Small intestine (tissue), 7 donors: ENCODE results near the gene HBA2. TPM values are rescaled to one million over a fixed set of nuclear protein-coding genes. Genes with fewer than 3 reads are reported as not detected.
A peak's percentile ranks its signal among the peaks of the same experiment; 100 is the strongest.

Source experiments
- DNase-seq, 2 donors: peaks; one replicate each; pipeline versions ENCODE4 v3.0.0 to v3.0.0-alpha.2; 2013
- FAIRE-seq: peaks from 2 replicates; lab custom pipeline; 2012; peaks lifted over from hg19 to GRCh38; lab: Jason Lieb, UNC
- H3K27ac ChIP-seq, 3 donors: one replicate each; pipeline ENCODE4 v1.5.1; 2013; ENCODE audit warnings: low read length in 2 of 3, mild to moderate bottlenecking in 2 of 3, control low read depth in 1 of 3, inconsistent platforms in 1 of 3, low read depth in 1 of 3, moderate library complexity in 1 of 3
- H3K27me3 ChIP-seq, 3 donors: one replicate each; pipeline ENCODE4 v1.6.1; 2013; ENCODE audit warnings: low read length in 3 of 3, inconsistent platforms in 1 of 3; ENCODE audit not compliant: control insufficient read depth in 3 of 3, insufficient read depth in 3 of 3
- H3K36me3 ChIP-seq, 3 donors: one replicate each; pipeline ENCODE4 v1.6.1; 2013; ENCODE audit warnings: low read length in 3 of 3, inconsistent platforms in 1 of 3, low read depth in 1 of 3, mild to moderate bottlenecking in 1 of 3, moderate library complexity in 1 of 3; ENCODE audit not compliant: control insufficient read depth in 3 of 3, insufficient read depth in 2 of 3
- H3K4me1 ChIP-seq, 3 donors: one replicate each; pipeline ENCODE4 v1.6.1; 2013; ENCODE audit warnings: low read length in 2 of 3, inconsistent platforms in 1 of 3, low read depth in 1 of 3, mild to moderate bottlenecking in 1 of 3, moderate library complexity in 1 of 3; ENCODE audit not compliant: control insufficient read depth in 3 of 3, insufficient read depth in 2 of 3
- H3K4me3 ChIP-seq, 3 donors: one replicate each; pipeline ENCODE4 v1.5.1; 2013; ENCODE audit warnings: low read length in 3 of 3, control low read depth in 1 of 3, inconsistent platforms in 1 of 3, low read depth in 1 of 3, mild to moderate bottlenecking in 1 of 3, moderate library complexity in 1 of 3
- H3K9me3 ChIP-seq, 2 donors: one replicate each; pipeline ENCODE4 v1.6.1; 2013; ENCODE audit warnings: low read depth in 1 of 2, low read length in 1 of 2; ENCODE audit not compliant: control insufficient read depth in 2 of 2, insufficient read depth in 1 of 2
- WGBS, 3 donors: extraction: QIAGEN DNeasy Blood & Tissue Kit; methylation state at CpG; one replicate each; pipeline ENCODE4 v1.1.7; 2013; 5-methylcytosine and 5-hydroxymethylcytosine counted together
- polyA plus RNA-seq, 4 donors: library from polyadenylated mRNA; stranded (reverse) in 3 of 4; unstranded in 1 of 4; fragments of 200-250 nt in 3 of 4; fragments of 120-200 nt in 1 of 4; gene quantifications; one replicate each; pipeline versions ENCODE4 v1.2.1 to v1.2.3, GENCODE V29; 2013
- donor health status: healthy with polysubstance abuse.
- donor health status: control.
- donor health status: control.
- donor health status: Bipolar disorder and iron deficiency.
- donor health status: healthy.

Gene HBA2
- polyA plus RNA-seq, 4 donors = 3.2 to 515 (median 10.7) TPM; not detected in 1

DNA sequence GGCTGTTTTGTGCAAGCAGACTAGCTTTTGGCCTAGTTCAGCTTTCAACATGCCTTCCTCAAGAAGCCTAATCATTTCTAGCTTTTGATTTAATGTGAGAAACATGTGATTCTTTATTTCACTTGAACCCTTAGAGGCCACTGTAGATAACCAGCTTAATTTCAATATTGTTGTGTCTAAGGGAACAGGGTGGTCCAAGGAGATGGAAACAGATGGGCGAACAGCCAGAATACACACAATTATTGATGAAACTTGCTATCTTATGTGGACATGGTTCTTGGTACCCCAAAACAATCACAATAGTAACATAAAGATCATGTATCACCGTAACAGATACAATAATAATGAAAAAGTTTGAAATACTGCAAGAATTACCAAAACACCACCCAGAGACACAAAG lies 39.0 kb upstream of the HBA2 start:
- no peak overlapping the region for H3K4me3 ChIP-seq
- FAIRE-seq (no peak), DNase-seq (no peak)
- no peaks in the 10 kb centered on the region for H3K27me3 ChIP-seq
- 95 to 96% (median 96%) methylated on average over 2 of the region's 2 CpGs for WGBS, 3 donors
- peaks cover 0 to 10% (median 2%) of the 10 kb centered on the region in 3 donors for H3K36me3 ChIP-seq
- no peak overlapping the region for H3K27ac ChIP-seq
- H3K9me3 ChIP-seq = no peaks in the 10 kb centered on the region
- peaks cover 0 to 6% (median 0%) of the 10 kb centered on the region in 3 donors for H3K4me1 ChIP-seq

- 0 to 2% (median 1%) methylated on average over 22 to 30 of the region's 30 CpGs for WGBS, 3 donors
- DNase-seq (peak in 1 of 2 donors; percentile 42), FAIRE-seq (no peak)
- peaks cover 0 to 2% (median 0%) of the 10 kb centered on the region in 3 donors for H3K36me3 ChIP-seq
- no peaks in the 10 kb centered on the region for H3K27me3 ChIP-seq
- peaks cover 0 to 6% (median 0%) of the 10 kb centered on the region in 3 donors for H3K4me1 ChIP-seq
- H3K4me3 ChIP-seq = peak overlapping the region; percentile 65 to 96 (median 73)
- peak overlapping the region in 1 of 3 donors; percentile 55 for H3K27ac ChIP-seq
- H3K9me3 ChIP-seq = no peaks in the 10 kb centered on the region
Measured at GRCh38 chr16:138049-138417, 34.6 kb upstream of the HBA2 start.

GRCh38 chr16:140175-140857 lies 32.4 kb upstream of the HBA2 start:
- 58 to 68% (median 66%) methylated on average over 10 of the region's 10 CpGs for WGBS, 3 donors
- FAIRE-seq = no peak

DNA sequence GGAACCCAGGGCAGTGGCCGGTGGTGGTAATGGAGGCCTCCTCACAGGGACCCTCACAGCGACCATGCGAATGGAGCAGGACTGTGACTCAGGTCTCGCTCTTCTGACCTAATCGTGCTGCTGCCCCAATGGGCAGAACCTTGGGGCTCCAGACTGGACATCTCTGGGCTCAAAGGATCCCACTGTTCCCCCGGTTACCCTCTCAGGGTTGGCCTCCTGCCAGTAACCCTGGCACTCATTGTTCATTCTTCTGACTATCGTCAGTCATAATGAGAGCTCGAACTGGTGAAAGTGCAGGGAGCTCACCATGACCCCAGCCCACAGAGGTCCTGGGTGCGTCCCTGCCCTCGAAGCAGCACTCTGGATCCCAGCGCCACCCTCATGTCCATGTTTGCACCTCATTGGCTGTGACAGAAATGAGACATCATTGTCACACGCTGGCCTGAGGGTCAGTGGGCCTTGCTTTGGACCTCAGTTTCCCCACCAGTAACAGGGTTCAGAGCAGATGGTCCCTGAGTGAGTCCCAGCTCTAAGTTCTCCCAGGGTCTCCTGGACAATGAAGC lies 30.2 kb upstream of the HBA2 start:
- no peak overlapping the region for H3K27ac ChIP-seq
- H3K36me3 ChIP-seq = peaks cover 0 to 2% (median 0%) of the 10 kb centered on the region in 3 donors
- peaks cover 0 to 2% (median 0%) of the 10 kb centered on the region in 3 donors for H3K4me1 ChIP-seq
- no peaks in the 10 kb centered on the region for H3K9me3 ChIP-seq
- no peak for FAIRE-seq
- peaks cover 0 to 3% (median 0%) of the 10 kb centered on the region in 3 donors for H3K27me3 ChIP-seq
- DNase-seq = no peak
- H3K4me3 ChIP-seq = no peak overlapping the region
- 66 to 76% (median 73%) methylated on average over 12 of the region's 12 CpGs for WGBS, 3 donors

More at GRCh38 chr16:140175-140857, 32.4 kb upstream of the HBA2 start:
- Histone ChIP-seq H3K27me3 (peaks cover 0 to 3% (median 0%) of the 10 kb centered on the region in 3 donors), H3K36me3 (peaks cover 0 to 2% (median 0%) of the 10 kb centered on the region in 3 donors), H3K9me3 (no peaks in the 10 kb centered on the region), H3K4me1 (peaks cover 0 to 6% (median 0%) of the 10 kb centered on the region in 3 donors), H3K4me3 (no peak overlapping the region), H3K27ac (no peak overlapping the region)
- no peak for DNase-seq

- Histone ChIP-seq H3K9me3 (no peaks in the 10 kb centered on the region), H3K36me3 (peaks cover 0 to under 1% (median 0%) of the 10 kb centered on the region in 3 donors), H3K4me1 (no peaks in the 10 kb centered on the region), H3K4me3 (no peak overlapping the region), H3K27ac (no peak overlapping the region), H3K27me3 (peaks cover 0 to 3% (median 0%) of the 10 kb centered on the region in 3 donors)
- DNase-seq (no peak), FAIRE-seq (no peak)
- WGBS, 3 donors = 71 to 83% (median 77%) methylated on average over 6 of the region's 6 CpGs
Measured at GRCh38 chr16:143047-143446, 29.6 kb upstream of the HBA2 start.

- H3K4me3 ChIP-seq = no peak overlapping the region
- H3K27ac ChIP-seq = no peak overlapping the region
- 47 to 65% (median 57%) methylated on average over 6 of the region's 6 CpGs for WGBS, 3 donors
- H3K27me3 ChIP-seq = peaks cover 0 to 4% (median 0%) of the 10 kb centered on the region in 3 donors
- no peaks in the 10 kb centered on the region for H3K9me3 ChIP-seq
- FAIRE-seq (no peak), DNase-seq (no peak)
- H3K4me1 ChIP-seq = no peaks in the 10 kb centered on the region
- H3K36me3 ChIP-seq = no peaks in the 10 kb centered on the region
Measured at GRCh38 chr16:143456-143855, 29.2 kb upstream of the HBA2 start.

DNA sequence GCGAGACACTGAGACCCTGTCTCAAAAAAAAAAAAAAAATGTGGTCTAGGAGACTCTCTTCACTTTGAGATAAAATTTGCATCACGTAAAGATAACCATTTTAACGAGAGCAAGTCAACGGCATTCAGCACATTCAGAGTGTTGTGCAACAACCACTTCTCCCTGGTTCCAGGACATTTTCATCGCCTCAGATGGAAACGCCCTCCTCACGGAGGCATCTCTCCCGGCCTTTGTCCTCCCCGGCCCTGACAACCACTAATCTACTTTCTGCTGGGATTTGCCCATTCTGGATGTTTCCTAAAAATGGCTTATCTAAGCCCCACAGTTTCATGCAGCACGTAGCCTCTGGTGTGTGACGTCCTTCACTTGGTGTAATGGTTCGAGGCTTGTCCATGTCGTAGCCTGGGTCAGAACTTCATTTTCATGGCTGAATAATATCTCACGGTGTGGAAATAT lies 27.9 kb upstream of the HBA2 start:
- H3K27me3 ChIP-seq = peaks cover 0 to 12% (median 0%) of the 10 kb centered on the region in 3 donors
- H3K4me1 ChIP-seq = no peaks in the 10 kb centered on the region
- H3K4me3 ChIP-seq = no peak overlapping the region
- DNase-seq (no peak), FAIRE-seq (no peak)
- no peaks in the 10 kb centered on the region for H3K9me3 ChIP-seq
- no peaks in the 10 kb centered on the region for H3K36me3 ChIP-seq
- 74 to 82% (median 75%) methylated on average over 14 of the region's 14 CpGs for WGBS, 3 donors
- no peak overlapping the region for H3K27ac ChIP-seq

DNA sequence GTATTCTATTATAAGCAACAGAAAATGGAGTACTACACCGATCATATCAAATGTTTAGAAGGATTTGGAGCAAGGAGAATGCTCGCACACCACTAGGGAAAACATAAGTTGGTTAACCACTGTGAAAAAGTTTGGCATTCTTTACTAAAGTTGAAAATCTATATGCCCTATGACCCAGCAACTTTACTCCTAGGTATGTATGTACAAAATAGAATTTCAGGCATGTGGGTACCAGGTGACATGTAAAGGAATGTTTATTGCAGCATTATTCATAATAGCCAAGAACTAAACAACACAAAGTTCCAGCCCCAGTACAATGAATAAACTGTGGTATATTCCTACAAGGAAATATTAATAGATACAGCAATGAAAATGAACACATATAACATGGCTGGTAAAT lies 26.0 kb upstream of the HBA2 start:
- Histone ChIP-seq H3K36me3 (no peaks in the 10 kb centered on the region), H3K4me1 (no peaks in the 10 kb centered on the region), H3K4me3 (no peak overlapping the region), H3K9me3 (no peaks in the 10 kb centered on the region), H3K27me3 (peaks cover 0 to 12% (median 0%) of the 10 kb centered on the region in 3 donors), H3K27ac (no peak overlapping the region)
- DNase-seq = no peak
- WGBS, 3 donors = 86 to 90% (median 88%) methylated on average over 2 of the region's 2 CpGs
- no peak for FAIRE-seq
